Neural cell (in vitro differentiated cells): Measurements from ENCODE around the gene WASHC4.

Experiments
- CTCF ChIP-seq: fragments of 450-650 bp; IDR thresholded peaks from 2 replicates; pipeline ENCODE4 v1.5.1; 2014; ENCODE audit warnings: antibody characterized with exemption, mild to moderate bottlenecking, moderate library complexity; ENCODE audit not compliant: poor library complexity, severe bottlenecking
- EP300 ChIP-seq: fragments of 450-650 bp; conservative IDR thresholded peaks from 2 replicates; pipeline ENCODE4 v1.6.1; 2014; ENCODE audit warnings: antibody characterized with exemption, mild to moderate bottlenecking, moderate library complexity; ENCODE audit not compliant: poor library complexity, severe bottlenecking
- EZH2 ChIP-seq: fragments of 200-600, 300-800 bp; shearing (Covaris generic), sonication (generic); IDR thresholded peaks from 2 replicates; pipeline ENCODE4 v1.6.1; 2014; ENCODE audit warnings: antibody characterized with exemption, low read length, borderline replicate concordance, mild to moderate bottlenecking; ENCODE audit not compliant: insufficient read depth, poor library complexity, severe bottlenecking
- MXI1 ChIP-seq: fragments of 450-650 bp; conservative IDR thresholded peaks from 2 replicates; pipeline ENCODE4 v1.6.1; 2014; ENCODE audit warnings: antibody characterized with exemption, mild to moderate bottlenecking; ENCODE audit not compliant: poor library complexity, severe bottlenecking
- POLR2AphosphoS5 ChIP-seq: IDR thresholded peaks from 2 replicates; pipeline ENCODE4 v1.6.1; 2012
- RAD21 ChIP-seq: fragments of 450-650 bp; conservative IDR thresholded peaks from 2 replicates; pipeline ENCODE4 v1.6.1; 2014; ENCODE audit warnings: antibody characterized with exemption, mild to moderate bottlenecking, moderate library complexity
- SMC3 ChIP-seq: fragments of 450-650 bp; conservative IDR thresholded peaks from 2 replicates; pipeline ENCODE4 v1.6.1; 2014; ENCODE audit warnings: antibody characterized with exemption, mild to moderate bottlenecking, moderate library complexity; ENCODE audit not compliant: poor library complexity
- TF ChIP-seq, protein P1 (sequence below): IDR thresholded peaks from 2 replicates; pipeline ENCODE4 v1.6.1; 2012; ENCODE audit warnings: borderline replicate concordance

DNA sequence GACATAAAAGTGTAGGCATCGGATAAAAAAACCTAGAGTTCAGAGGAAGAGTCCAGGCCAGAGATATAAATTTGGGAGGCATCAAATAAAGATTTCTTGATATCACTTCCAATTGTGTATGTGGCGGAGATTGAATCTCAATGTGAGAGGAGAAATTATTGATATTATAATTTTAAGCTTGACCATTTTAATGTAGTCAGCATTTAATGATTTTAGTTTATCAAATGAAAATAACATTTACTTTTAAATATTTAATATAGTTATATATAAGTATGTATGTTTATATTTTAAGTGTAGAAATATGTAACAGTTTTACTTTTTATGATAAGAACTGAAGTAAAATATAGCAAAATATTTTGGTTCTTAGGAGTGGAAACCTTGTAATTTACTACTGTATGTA lies 48.7 kb downstream of the WASHC4 start:
- TF ChIP-seq CTCF = no peak
- TF ChIP-seq SMC3 = no peak
- TF ChIP-seq POLR2AphosphoS5 = no peak
- TF ChIP-seq EZH2 = no peak
- TF ChIP-seq, protein P1, sequence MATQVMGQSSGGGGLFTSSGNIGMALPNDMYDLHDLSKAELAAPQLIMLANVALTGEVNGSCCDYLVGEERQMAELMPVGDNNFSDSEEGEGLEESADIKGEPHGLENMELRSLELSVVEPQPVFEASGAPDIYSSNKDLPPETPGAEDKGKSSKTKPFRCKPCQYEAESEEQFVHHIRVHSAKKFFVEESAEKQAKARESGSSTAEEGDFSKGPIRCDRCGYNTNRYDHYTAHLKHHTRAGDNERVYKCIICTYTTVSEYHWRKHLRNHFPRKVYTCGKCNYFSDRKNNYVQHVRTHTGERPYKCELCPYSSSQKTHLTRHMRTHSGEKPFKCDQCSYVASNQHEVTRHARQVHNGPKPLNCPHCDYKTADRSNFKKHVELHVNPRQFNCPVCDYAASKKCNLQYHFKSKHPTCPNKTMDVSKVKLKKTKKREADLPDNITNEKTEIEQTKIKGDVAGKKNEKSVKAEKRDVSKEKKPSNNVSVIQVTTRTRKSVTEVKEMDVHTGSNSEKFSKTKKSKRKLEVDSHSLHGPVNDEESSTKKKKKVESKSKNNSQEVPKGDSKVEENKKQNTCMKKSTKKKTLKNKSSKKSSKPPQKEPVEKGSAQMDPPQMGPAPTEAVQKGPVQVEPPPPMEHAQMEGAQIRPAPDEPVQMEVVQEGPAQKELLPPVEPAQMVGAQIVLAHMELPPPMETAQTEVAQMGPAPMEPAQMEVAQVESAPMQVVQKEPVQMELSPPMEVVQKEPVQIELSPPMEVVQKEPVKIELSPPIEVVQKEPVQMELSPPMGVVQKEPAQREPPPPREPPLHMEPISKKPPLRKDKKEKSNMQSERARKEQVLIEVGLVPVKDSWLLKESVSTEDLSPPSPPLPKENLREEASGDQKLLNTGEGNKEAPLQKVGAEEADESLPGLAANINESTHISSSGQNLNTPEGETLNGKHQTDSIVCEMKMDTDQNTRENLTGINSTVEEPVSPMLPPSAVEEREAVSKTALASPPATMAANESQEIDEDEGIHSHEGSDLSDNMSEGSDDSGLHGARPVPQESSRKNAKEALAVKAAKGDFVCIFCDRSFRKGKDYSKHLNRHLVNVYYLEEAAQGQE = no peak
- TF ChIP-seq MXI1 = no peak
- TF ChIP-seq RAD21 = no peak
- TF ChIP-seq EP300 = no peak
